Activated CD4-positive, alpha-beta T cell treated with anti-CD3 and anti-CD28 coated beads for 36 hours (primary cell): Measurements from ENCODE around the gene WBP1. TPM values are rescaled to one million over a fixed set of nuclear protein-coding genes. Genes with fewer than 3 reads are reported as not detected.
"Not testable (repeated sequence)": the region's sequence is repeated elsewhere in the genome, so short reads cannot be mapped to it uniquely, and the experiment has no call there.

Experiments used
- ATAC-seq: fragments of 200-7000 bp; cut with Tn5 transposase; one replicate; pipeline ENCODE4 v1.10.0; 2021; ENCODE audit warnings: mild to moderate bottlenecking, moderate library complexity
- CTCF ChIA-PET: fragments of 350-600 bp; sonication (Branson Sonifier 250); formaldehyde crosslinking; loops from one replicate; lab custom pipeline; 2021; ENCODE audit warnings: antibody characterized with exemption; lab: Charles Lee
- POLR2A ChIA-PET: fragments of 350-600 bp; sonication (Branson Sonifier 250); formaldehyde crosslinking; loops from one replicate; lab custom pipeline; 2021; ENCODE audit warnings: antibody characterized with exemption, inconsistent platforms; lab: Charles Lee
- DNase-seq: peaks from one replicate; pipeline ENCODE4 v3.0.0-alpha.2; 2020
- H3K27ac Mint-ChIP-seq: one replicate; pipeline ENCODE4 v1.8.0; 2021; ENCODE audit warnings: mixed read lengths
- H3K27me3 Mint-ChIP-seq: one replicate; pipeline ENCODE4 v1.8.0; 2021; ENCODE audit warnings: mixed read lengths
- H3K36me3 Mint-ChIP-seq: one replicate; pipeline ENCODE4 v1.8.0; 2021; ENCODE audit warnings: low read depth, mixed read lengths
- H3K4me1 Mint-ChIP-seq: one replicate; pipeline ENCODE4 v1.8.0; 2021; ENCODE audit warnings: mixed read lengths
- H3K4me3 Mint-ChIP-seq: one replicate; pipeline ENCODE4 v1.8.0; 2021; ENCODE audit warnings: mild to moderate bottlenecking, moderate library complexity, mixed read lengths
- H3K9me3 Mint-ChIP-seq: one replicate; pipeline ENCODE4 v1.8.0; 2021; ENCODE audit warnings: low read depth, mixed read lengths
- intact Hi-C, 2 experiments: fragments of 100-400 bp; cut with DNase I in 1 of 2; cut with micrococcal nuclease in 1 of 2; formaldehyde crosslinking; loops; one replicate each; pipeline versions ENCODE4 v1.14.2 to v1.15.1; 2022 to 2024; cut with DNase I, micrococcal nuclease
- total RNA-seq, 2 experiments: library from RNA; stranded (reverse); gene quantifications; one replicate each; pipeline ENCODE4 v1.2.3, GENCODE V29; 2021

WBP1 gene
- total RNA-seq, 2 experiments from 2014 or later, result 24.9 to 30.2 TPM

GRCh38 chr2:74482801-74483674 is 24.8 kb downstream of the WBP1 start, which contains the start of the genes CCDC142 and TTC31:
CCDC142 (minus strand) TSS chr2:74482998; CDS start chr2:74482837, 161 bp downstream.
TTC31 (plus strand) TSS chr2:74483081; CDS start chr2:74483096, 15 bp downstream.
- H3K27ac Mint-ChIP-seq, result peak within 1 kb of the TSS; percentile 99
- peak; percentile 95 for ATAC-seq
- ChIA-PET POLR2A (interaction anchor here (0.5 to 3.2 kb wide), 5 partner anchors 10 to 169 kb away, joined by 3 to 18 read pairs (median 6); partner anchors contain the start of genes AUP1, HTRA2, INO80B and MRPL53), CTCF (interaction anchor here (0.5 to 5.2 kb wide), 18 partner anchors 10 to 141 kb away, joined by 3 to 62 read pairs (median 4); partner anchors contain the start of genes AUP1, DQX1, HTRA2 and INO80B)
- H3K9me3 Mint-ChIP-seq, result no peaks in the 10 kb centered on the region
- H3K36me3 Mint-ChIP-seq, result peaks cover 17% of the 10 kb centered on the region
- intact Hi-C loops, result loop anchor here (1.0 to 2.0 kb wide), 15 partner anchors 11 to 1098 kb away; partner anchors contain the start of genes AUP1 (in 2 of the 2), C2orf81 (in 2 of the 2), DOK1 (in 2 of the 2) and HTRA2 (in 2 of the 2)
- H3K4me1 Mint-ChIP-seq, result peaks cover 31% of the 10 kb centered on the region
- H3K4me3 Mint-ChIP-seq, result peak within 1 kb of the TSS; percentile 90
- DNase-seq, result peak; percentile 96
- H3K27me3 Mint-ChIP-seq, result no peaks in the 10 kb centered on the region

- DNase-seq, POLR2A ChIA-PET, H3K9me3 Mint-ChIP-seq, H3K27me3 Mint-ChIP-seq, ATAC-seq: not testable (repeated sequence)
- intact Hi-C loops, result loop anchor here (1.0 to 2.0 kb wide), 15 partner anchors 11 to 1099 kb away; partner anchors contain the start of genes AUP1 (in 2 of the 2), C2orf81 (in 2 of the 2), DOK1 (in 2 of the 2) and HTRA2 (in 2 of the 2)
- peaks cover 17% of the 10 kb centered on the region for H3K36me3 Mint-ChIP-seq
- H3K4me3 Mint-ChIP-seq, result peak overlapping the region; percentile 90
- CTCF ChIA-PET, result interaction anchor here (0.6 to 5.2 kb wide), 13 partner anchors 11 to 728 kb away, joined by 3 to 62 read pairs (median 6); partner anchors contain the start of genes AUP1, HTRA2, INO80B and LBX2
- peaks cover 31% of the 10 kb centered on the region for H3K4me1 Mint-ChIP-seq
- peak overlapping the region; percentile 99 for H3K27ac Mint-ChIP-seq
These were observed 25.5 kb downstream of the WBP1 start for GRCh38 chr2:74483675-74484164.

DNA sequence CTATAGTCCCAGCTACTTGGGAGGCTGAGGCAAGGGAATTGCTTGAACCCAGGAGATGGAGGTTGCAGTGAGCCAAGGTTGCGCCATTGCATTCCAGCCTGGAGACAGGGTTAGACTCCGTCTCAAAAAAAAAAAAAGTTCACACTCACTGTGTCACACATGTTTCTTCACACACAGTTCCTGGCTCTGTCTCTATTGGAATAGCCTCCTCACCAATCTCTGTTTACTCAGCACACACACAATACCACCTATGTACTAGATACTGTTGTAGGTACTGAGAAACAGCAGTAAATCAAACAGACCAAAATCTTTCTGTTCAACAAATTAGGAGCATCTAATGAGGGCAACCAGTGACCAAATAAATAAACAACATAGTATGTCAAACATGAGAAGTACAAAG is 27.9 kb downstream of the WBP1 start:
- H3K9me3 Mint-ChIP-seq, result no peaks in the 10 kb centered on the region
- no peak overlapping the region for H3K4me3 Mint-ChIP-seq
- intact Hi-C loops, result no loop called here

DNA sequence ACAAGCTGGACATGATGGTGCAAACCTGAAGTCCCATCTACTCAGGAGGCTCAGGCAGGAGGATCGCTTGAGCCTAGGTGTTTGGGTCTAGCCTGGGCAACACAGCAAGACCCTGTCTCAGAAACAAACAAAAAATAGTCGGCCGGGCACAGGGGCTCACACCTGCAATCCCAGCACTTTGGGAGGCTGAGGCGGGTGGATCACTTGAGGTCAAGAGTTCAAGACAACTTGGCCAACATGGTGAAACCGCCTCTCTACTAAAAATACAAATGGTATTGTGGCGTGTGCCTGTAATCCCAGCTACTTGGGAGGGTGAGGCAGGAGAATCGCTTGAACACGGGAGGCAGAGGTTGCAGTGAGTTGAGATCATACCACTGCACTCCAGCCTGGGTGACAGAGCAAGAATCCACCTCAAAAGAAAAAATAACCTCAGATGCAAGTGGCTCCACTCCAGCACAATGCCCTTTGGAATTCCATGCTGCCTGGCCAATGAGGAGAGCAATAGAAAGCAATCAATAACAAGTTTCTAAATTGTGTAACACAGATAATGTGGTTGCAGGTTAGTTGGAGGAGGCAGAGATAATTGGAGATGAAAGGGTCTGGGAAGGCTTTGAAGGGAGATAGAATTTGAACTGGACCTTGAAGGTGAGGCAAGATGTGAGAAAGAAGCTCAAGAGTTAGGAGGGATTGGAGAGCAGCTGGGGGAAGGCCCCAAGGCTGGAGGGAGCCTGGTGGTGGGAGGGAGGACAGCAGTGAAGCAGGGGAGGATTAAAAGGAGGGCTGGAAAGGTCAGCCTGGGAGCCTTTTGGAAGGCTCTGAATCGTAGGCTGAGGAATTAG is 30.6 kb downstream of the WBP1 start:
- ChIA-PET CTCF (interaction anchor here (0.5 to 1.7 kb wide), 3 partner anchors 8 to 15 kb away, joined by 3 to 5 read pairs (median 5); no protein-coding TSS in a partner anchor), POLR2A (interaction anchor here (0.6 kb wide), 1 partner anchor 70 kb away, joined by 13 read pairs; no protein-coding TSS in a partner anchor)
- no peak for ATAC-seq
- H3K27ac Mint-ChIP-seq, result no peak overlapping the region
- DNase-seq, result no peak
- H3K4me1 Mint-ChIP-seq, result peaks cover 4% of the 10 kb centered on the region
- H3K27me3 Mint-ChIP-seq, result no peaks in the 10 kb centered on the region
- no peaks in the 10 kb centered on the region for H3K9me3 Mint-ChIP-seq
- intact Hi-C loops, result no loop called here
- H3K4me3 Mint-ChIP-seq, result no peak overlapping the region
- peaks cover 34% of the 10 kb centered on the region for H3K36me3 Mint-ChIP-seq

More for the DNA sequence above, 27.9 kb downstream of the WBP1 start:
- ChIA-PET CTCF (no interaction called here), POLR2A (no interaction called here)
- no peak overlapping the region for H3K27ac Mint-ChIP-seq
- ATAC-seq (no peak), DNase-seq (no peak)
- no peaks in the 10 kb centered on the region for H3K27me3 Mint-ChIP-seq
- H3K36me3 Mint-ChIP-seq, result peaks cover 23% of the 10 kb centered on the region
- H3K4me1 Mint-ChIP-seq, result peaks cover 16% of the 10 kb centered on the region

DNA sequence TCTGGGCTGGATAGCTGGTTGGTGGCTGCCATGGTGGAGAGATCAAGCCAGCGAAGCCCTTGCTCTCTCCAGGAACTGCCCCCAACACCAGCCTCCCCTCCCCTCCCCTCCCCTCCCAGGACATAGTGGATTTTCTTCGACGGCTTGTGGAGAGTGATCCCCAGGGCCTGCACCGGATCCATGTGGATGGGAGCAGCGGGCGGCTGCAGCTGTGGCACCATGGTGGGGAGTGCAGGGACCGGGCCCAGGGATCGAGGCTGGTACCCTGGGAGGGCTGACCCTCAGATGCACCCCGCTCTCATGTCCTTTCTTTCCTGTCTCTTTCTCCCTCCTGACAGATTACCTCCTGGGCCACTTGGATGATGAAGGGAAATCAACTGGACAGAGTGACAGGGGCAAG is 31.7 kb downstream of the WBP1 start:
- DNase-seq (no peak), ATAC-seq (no peak)
- Mint-ChIP-seq H3K4me3 (no peak overlapping the region), H3K27ac (no peak overlapping the region), H3K27me3 (no peaks in the 10 kb centered on the region), H3K4me1 (no peaks in the 10 kb centered on the region), H3K36me3 (peaks cover 36% of the 10 kb centered on the region), H3K9me3 (no peaks in the 10 kb centered on the region)
- CTCF ChIA-PET, result interaction anchor here (1.0 to 1.1 kb wide), 2 partner anchors 11 to 96 kb away, joined by 5 read pairs; no protein-coding TSS in a partner anchor
- POLR2A ChIA-PET, result no interaction called here
- intact Hi-C loops, result no loop called here

DNA sequence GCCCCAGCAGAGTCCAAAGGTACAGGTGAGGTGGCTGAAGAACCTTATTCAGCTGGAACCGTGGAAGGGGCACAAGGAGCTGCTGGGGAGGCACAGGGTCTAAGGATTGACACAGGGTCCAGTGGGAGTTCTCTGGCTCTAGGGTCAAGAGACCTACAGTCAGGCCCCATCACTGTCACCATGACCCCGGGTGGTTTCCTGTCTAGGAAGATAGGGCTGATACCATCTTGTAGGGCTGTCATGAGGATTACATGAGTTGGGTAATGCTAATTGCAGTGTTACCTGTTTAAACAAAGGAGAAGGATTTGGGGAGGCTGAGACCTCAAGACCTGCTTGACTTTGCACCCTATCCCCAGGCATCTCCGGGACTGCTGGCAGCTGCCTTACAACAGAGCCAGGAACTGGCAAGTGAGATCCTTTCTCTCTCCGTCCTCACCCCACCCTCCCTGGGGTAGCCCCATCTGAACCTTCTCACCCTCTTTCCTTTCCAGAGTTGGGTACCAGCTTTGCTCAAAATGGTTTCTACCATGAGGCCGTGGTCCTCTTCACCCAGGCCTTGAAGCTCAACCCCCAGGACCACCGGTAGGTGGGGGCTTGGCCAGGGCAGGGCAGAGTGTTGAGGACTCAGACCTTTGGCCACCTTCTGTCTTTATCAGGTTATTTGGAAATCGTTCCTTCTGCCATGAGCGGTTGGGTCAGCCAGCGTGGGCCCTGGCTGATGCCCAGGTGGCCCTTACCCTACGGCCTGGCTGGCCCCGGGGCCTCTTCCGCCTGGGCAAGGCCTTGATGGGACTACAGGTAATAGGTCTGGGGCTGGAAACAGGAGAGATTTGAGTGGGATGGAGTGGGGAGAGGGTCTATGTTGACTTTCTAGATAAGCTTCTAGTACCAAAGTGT is 33.7 kb downstream of the WBP1 start:
- H3K4me3 Mint-ChIP-seq, result no peak overlapping the region
- POLR2A ChIA-PET, result no interaction called here
- CTCF ChIA-PET, result interaction anchor here (0.6 kb wide), 1 partner anchor 76 kb away, joined by 4 read pairs; no protein-coding TSS in a partner anchor

DNA sequence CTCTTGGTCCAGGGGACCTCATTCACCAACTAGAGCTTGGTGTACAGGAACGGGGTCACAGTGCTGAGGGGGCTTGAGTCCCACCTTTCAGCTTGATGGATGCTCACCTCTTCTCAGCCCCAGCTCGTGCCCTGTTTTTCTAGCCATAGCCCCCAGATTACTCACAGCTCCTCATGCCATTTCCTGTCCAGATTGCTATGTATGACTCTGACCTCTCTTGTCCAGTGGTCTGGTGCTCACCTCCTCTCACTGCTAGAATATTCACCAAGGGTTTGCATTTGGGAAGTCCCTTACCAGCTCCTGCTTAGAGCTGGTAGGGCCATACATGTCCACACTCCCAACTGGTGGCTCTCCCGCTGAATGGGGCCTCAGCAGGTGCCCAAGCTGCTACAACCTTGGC is 35.3 kb downstream of the WBP1 start:
- intact Hi-C loops, result no loop called here
- ChIA-PET CTCF (interaction anchor here (0.9 kb wide), 1 partner anchor 11 kb away, joined by 4 read pairs; the partner anchor contains the start of genes CCDC142 and TTC31), POLR2A (interaction anchor here (0.7 kb wide), 1 partner anchor 63 kb away, joined by 3 read pairs; no protein-coding TSS in a partner anchor)
- H3K36me3 Mint-ChIP-seq, result peaks cover 26% of the 10 kb centered on the region
- DNase-seq (no peak), ATAC-seq (no peak)
- H3K27ac Mint-ChIP-seq, result no peak overlapping the region
- H3K27me3 Mint-ChIP-seq, result peaks cover 10% of the 10 kb centered on the region
- no peak overlapping the region for H3K4me3 Mint-ChIP-seq
- peaks cover 8% of the 10 kb centered on the region for H3K4me1 Mint-ChIP-seq
- H3K9me3 Mint-ChIP-seq, result no peaks in the 10 kb centered on the region

More for the DNA sequence above, 33.7 kb downstream of the WBP1 start:
- peaks cover 27% of the 10 kb centered on the region for H3K36me3 Mint-ChIP-seq
- ATAC-seq (no peak), DNase-seq (no peak)
- H3K4me1 Mint-ChIP-seq, result no peaks in the 10 kb centered on the region
- H3K9me3 Mint-ChIP-seq, result no peaks in the 10 kb centered on the region
- no peaks in the 10 kb centered on the region for H3K27me3 Mint-ChIP-seq
- no peak overlapping the region for H3K27ac Mint-ChIP-seq
- intact Hi-C loops, result no loop called here

- intact Hi-C loops, result loop anchor here in 1 of 2 experiments (5.0 kb wide), 1 partner anchor 37 kb away; no protein-coding TSS in a partner anchor
- Mint-ChIP-seq H3K27ac (no peak overlapping the region), H3K4me3 (no peak overlapping the region), H3K27me3 (peaks cover 24% of the 10 kb centered on the region), H3K9me3 (no peaks in the 10 kb centered on the region), H3K4me1 (peaks cover 16% of the 10 kb centered on the region), H3K36me3 (peaks cover 23% of the 10 kb centered on the region)
- DNase-seq (no peak), ATAC-seq (no peak)
- ChIA-PET POLR2A (no interaction called here), CTCF (no interaction called here)
These were observed 37.2 kb downstream of the WBP1 start for GRCh38 chr2:74495440-74495839.

- H3K4me3 Mint-ChIP-seq, result peak overlapping the region; percentile 77
- peaks cover 20% of the 10 kb centered on the region for H3K4me1 Mint-ChIP-seq
- DNase-seq (no peak), ATAC-seq (no peak)
- H3K9me3 Mint-ChIP-seq, result no peaks in the 10 kb centered on the region
- no peak overlapping the region for H3K27ac Mint-ChIP-seq
- H3K27me3 Mint-ChIP-seq, result peaks cover 39% of the 10 kb centered on the region
- intact Hi-C loops, result loop anchor here in 1 of 2 experiments (5.0 kb wide), 1 partner anchor 35 kb away; no protein-coding TSS in a partner anchor
- H3K36me3 Mint-ChIP-seq, result peaks cover 14% of the 10 kb centered on the region
- CTCF ChIA-PET, result interaction anchor here (1.1 to 1.3 kb wide), 2 partner anchors 9 to 15 kb away, joined by 4 to 5 read pairs; partner anchors contain the start of genes CCDC142 and TTC31
- POLR2A ChIA-PET, result interaction anchor here (0.6 kb wide), 2 partner anchors 70 to 79 kb away, joined by 3 read pairs; no protein-coding TSS in a partner anchor
These were observed 38.9 kb downstream of the WBP1 start for GRCh38 chr2:74496997-74497776.
